SJCRH30 (cell line): ENCODE measurements around the gene WDR86. TPM values are rescaled to one million over a fixed set of nuclear protein-coding genes. Genes with fewer than 3 reads are reported as not detected.

Experiments
- DNase-seq, 2 experiments: peaks; one replicate each; pipeline ENCODE4 v3.0.0-alpha.2; 2015 to 2020
- H3K27ac ChIP-seq: fragments of 250-450 bp; sonication (Bioruptor Pico); 2 replicates; pipeline ENCODE4 v1.5.1; 2020; ENCODE audit warnings: mild to moderate bottlenecking, moderate library complexity
- H3K27me3 ChIP-seq: fragments of 250-450 bp; sonication (Bioruptor Pico); 2 replicates; pipeline ENCODE4 v1.5.1; 2020; ENCODE audit warnings: mild to moderate bottlenecking, moderate library complexity
- H3K36me3 ChIP-seq: fragments of 250-450 bp; sonication (Bioruptor Pico); 2 replicates; pipeline ENCODE4 v1.5.1; 2020; ENCODE audit warnings: mild to moderate bottlenecking, moderate library complexity
- H3K4me1 ChIP-seq: fragments of 250-450 bp; sonication (Bioruptor Pico); 2 replicates; pipeline ENCODE4 v1.5.1; 2020; ENCODE audit warnings: mild to moderate bottlenecking, moderate library complexity
- H3K4me3 ChIP-seq: fragments of 250-450 bp; sonication (Bioruptor Pico); 2 replicates; pipeline ENCODE4 v1.5.1; 2020; ENCODE audit warnings: mild to moderate bottlenecking, moderate library complexity
- H3K9me3 ChIP-seq: fragments of 250-450 bp; sonication (Bioruptor Pico); replicated peaks from 2 replicates; pipeline ENCODE4 v1.5.1; 2020; ENCODE audit warnings: mild to moderate bottlenecking, moderate library complexity
- total RNA-seq: library from RNA; depleted of rRNA; stranded (reverse); fragments of >200 nt; shearing (Covaris generic); gene quantifications from 2 replicates; pipeline ENCODE4 v1.2.3, GENCODE V29; 2014; rRNA removed

Gene WDR86
- total RNA-seq, 1 experiment from 2014 or later, result 1.0 TPM

DNA sequence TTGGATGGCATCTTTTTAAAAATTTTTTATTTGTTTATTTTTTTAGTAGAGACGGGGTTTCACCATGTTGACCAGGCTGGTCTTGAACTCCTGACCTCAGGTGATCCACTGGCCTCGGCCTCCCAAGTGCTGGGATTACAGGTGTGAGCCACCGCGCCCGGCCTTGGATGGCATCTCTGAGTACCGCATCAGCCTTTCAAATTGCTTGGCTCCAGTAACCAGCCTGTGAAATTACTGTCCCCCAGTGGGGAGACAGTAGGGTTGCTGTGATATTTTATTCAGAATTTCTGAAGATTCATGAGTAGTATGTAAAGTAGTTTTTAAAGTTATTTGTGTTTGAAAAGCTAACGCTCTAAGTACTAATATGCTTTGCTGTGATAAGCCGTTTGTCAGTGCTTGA lies 67.0 kb downstream of the WDR86 start:
- peak overlapping the region; percentile 90 for H3K4me3 ChIP-seq
- peaks cover 6% of the 10 kb centered on the region; the same call in 1 of the 2 replicates for H3K36me3 ChIP-seq
- no peak for DNase-seq
- no peaks in the 10 kb centered on the region for H3K27me3 ChIP-seq
- H3K27ac ChIP-seq, result no peak overlapping the region
- no peaks in the 10 kb centered on the region for H3K9me3 ChIP-seq
- 0 out of 2 replicates have a peak, but pooled peaks cover 3% of the 10 kb centered on the region for H3K4me1 ChIP-seq

DNA sequence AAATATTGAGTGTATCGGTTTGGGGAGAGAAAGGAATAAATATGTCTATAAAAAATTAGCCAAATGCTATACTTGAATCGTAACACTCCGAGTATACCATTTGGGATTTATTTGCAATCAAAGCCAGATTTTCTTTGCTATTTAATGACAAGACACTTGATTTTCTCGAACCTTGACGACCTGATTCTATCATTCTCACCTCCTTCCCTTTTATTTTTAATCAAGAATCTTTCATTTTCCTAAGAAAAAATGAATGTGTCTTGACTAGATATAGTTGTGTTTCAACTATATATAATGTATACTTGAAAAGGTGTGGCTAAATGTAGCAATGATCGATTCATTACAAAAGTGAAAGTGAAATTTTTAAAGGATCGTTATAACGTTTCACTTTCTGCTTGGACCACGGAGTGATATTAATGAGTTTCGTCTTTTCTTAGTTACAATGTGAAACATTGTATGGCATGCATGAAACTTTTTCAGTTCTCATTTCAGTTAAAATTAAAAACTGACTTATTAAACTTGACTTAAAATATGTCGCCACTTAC lies 67.7 kb downstream of the WDR86 start:
- Histone ChIP-seq H3K9me3 (no peaks in the 10 kb centered on the region), H3K36me3 (peaks cover 6% of the 10 kb centered on the region; the same call in 1 of the 2 replicates), H3K4me1 (0 out of 2 replicates have a peak, but pooled peaks cover 3% of the 10 kb centered on the region), H3K27me3 (no peaks in the 10 kb centered on the region), H3K27ac (peak overlapping the region; percentile 45; the same call in 1 of the 2 replicates), H3K4me3 (peak overlapping the region; percentile 90)
- DNase-seq, result no peak

DNA sequence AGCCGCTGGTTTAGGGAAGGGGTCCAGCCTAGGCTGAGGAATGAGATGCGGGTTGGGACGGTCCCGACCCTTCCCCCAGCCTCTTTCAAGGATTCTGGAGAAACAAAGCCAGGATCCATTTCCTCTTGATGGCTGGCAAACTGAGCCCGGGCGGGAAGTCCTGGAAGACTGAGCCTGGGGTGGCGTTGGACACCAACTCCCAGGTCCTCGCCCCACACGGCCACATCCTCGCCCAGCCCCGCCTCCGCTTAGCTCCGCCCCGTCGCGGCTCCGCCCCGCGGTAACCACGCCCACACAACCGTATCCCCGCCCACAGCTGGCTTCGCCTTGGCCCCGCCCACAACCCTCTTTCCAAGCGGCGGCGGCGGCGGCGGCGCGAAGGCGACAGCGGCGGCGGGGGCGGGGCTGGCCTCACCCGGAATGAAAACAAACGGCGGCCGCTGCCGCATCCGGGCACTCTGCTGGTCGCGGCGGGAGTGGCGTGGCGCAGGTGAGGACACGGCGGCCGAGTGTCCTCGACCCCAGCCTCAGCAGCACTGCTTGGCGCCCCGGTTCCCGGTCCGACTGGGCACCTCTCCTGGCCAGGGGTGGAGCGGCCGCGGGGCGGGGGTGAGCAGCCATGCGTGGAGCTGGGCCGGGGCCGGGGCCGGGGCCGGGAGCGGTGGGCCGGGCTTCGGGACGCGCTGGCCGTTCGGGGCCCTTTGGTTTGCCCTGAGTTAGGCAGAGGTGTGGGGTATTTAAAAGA lies 68.3 kb downstream of the WDR86 start, which contains the start of gene NUB1:
Gene NUB1, plus strand, starts transcription at position 456 of the 745 bp plus-strand sequence. CDS start 3,538 bp downstream, outside the sequence.
- Histone ChIP-seq H3K27ac (peak within 1 kb of the TSS; percentile 45; the same call in 1 of the 2 replicates), H3K27me3 (no peaks in the 10 kb centered on the region)

DNA sequence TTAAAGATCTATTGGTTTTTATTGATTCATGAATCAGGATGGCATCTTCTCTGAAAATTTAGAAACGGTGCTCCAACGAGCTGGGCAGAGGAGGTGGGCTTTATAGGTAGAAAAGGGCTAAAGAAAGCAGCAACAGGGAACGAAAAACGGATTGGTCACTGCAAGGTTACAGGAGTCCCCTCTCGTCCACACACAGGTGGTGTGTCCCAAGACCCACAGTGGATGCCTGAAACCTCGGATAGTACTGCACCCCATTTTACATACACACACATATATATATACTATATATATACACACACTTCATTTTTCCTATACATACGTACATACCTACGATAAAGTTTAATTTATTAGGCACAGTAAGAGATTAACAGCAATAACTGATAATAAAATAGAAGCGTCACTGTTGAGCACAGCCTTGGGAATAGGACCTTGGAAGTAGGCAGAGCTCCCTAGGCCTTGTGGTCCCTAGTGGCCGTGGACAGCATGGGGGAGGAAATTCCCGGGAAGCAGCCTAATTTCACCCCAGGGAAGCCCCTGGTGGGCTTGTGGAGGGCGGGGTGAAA lies 69.0 kb downstream of the WDR86 start:
- peaks cover 10% of the 10 kb centered on the region for H3K4me1 ChIP-seq
- no peaks in the 10 kb centered on the region for H3K9me3 ChIP-seq
- DNase-seq, result no peak
- no peak overlapping the region for H3K27ac ChIP-seq
- H3K36me3 ChIP-seq, result peaks cover 6% of the 10 kb centered on the region; the same call in 1 of the 2 replicates
- H3K4me3 ChIP-seq, result peak overlapping the region; percentile 90
- H3K27me3 ChIP-seq, result no peaks in the 10 kb centered on the region

More for the DNA sequence above, 68.3 kb downstream of the WDR86 start, which contains the start of gene NUB1:
- Histone ChIP-seq H3K9me3 (no peaks in the 10 kb centered on the region), H3K4me1 (peaks cover 4% of the 10 kb centered on the region), H3K4me3 (peak within 1 kb of the TSS; percentile 90), H3K36me3 (peaks cover 6% of the 10 kb centered on the region; the same call in 1 of the 2 replicates)
- peak; percentile 90 to 94 for DNase-seq

DNA sequence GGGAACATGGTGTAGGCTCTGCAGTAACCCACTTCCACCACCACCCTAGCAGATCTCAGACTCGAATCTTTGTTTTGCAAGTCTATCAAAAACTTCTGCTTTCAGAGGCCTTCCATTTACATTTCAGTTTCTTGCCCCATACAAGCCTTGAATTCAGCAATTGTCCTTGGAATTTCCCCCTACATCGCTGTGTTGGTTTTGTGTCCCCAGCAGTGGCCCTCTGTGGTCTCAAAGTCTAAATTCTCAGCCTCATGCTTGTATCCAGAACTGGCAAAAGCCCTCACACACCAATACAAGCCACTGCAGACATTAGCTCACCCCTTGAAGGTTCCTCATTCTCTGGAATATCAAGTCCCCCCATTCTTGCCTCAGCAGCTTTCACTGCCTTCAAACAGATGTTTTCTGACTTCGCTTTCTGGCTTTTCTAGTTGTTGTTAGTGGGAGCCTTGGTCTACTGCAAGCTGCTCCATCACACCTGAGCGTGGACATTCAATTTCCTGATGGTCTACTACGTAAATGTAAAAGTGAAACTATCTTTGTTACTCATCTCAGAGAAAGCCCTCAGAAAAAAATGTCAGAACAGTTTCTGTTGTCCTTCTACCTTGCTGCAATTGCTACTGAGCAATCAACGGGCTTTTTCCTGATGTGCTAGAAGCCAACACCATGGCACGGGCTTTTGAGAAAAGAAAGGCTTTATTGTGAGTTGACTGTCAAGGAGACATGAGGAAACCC lies 70.0 kb downstream of the WDR86 start:
- no peaks in the 10 kb centered on the region for H3K36me3 ChIP-seq
- no peak overlapping the region for H3K27ac ChIP-seq
- no peak overlapping the region for H3K4me3 ChIP-seq
- no peaks in the 10 kb centered on the region for H3K9me3 ChIP-seq
- peaks cover 10% of the 10 kb centered on the region for H3K4me1 ChIP-seq
- no peak for DNase-seq
- no peaks in the 10 kb centered on the region for H3K27me3 ChIP-seq

DNA sequence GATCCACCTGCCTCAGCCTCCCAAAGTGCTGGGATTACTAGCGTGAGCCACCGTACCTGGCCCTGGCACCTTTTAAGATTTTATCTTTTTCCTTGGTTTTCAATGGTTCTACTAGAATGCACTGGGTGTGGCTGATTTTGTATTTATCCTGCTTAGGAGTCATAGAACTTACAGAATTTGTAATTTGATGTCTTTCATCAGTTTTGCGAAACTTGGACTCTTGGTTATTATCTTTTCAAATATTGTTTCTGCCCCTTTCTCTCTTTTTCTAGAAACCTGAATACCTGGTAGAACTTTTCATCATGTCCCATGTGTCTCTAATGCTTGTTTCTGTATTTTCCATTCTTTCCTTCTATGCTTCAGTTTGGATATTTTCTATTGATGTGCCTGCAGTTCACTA lies 71.0 kb downstream of the WDR86 start:
- H3K4me3 ChIP-seq, result no peak overlapping the region
- H3K4me1 ChIP-seq, result peaks cover 10% of the 10 kb centered on the region
- H3K36me3 ChIP-seq, result no peaks in the 10 kb centered on the region
- H3K27ac ChIP-seq, result no peak overlapping the region
- no peaks in the 10 kb centered on the region for H3K9me3 ChIP-seq
- H3K27me3 ChIP-seq, result no peaks in the 10 kb centered on the region
- no peak for DNase-seq

DNA sequence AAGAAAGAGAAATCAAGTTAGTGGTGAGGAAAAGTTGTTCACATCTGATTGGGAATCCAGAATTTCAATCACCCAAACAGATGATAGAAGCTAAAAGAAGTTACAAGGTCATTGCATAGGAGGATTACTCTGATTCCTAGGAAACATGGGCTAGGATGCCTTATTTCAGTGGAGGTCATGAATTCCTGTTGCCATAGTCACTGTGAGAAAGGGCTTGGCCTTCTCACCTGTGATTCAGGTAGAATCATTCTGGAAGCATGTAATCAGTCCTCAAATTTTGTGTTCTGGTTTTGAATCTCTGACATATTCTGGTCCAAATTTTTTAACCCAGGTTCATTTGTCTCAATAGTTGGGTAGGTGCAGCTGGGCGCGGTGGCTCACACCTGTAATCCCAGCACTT lies 72.5 kb downstream of the WDR86 start:
- H3K27me3 ChIP-seq, result no peaks in the 10 kb centered on the region
- H3K36me3 ChIP-seq, result no peaks in the 10 kb centered on the region
- H3K27ac ChIP-seq, result no peak overlapping the region
- no peak overlapping the region for H3K4me3 ChIP-seq
- H3K9me3 ChIP-seq, result no peaks in the 10 kb centered on the region
- no peak for DNase-seq
- H3K4me1 ChIP-seq, result peaks cover 10% of the 10 kb centered on the region

DNA sequence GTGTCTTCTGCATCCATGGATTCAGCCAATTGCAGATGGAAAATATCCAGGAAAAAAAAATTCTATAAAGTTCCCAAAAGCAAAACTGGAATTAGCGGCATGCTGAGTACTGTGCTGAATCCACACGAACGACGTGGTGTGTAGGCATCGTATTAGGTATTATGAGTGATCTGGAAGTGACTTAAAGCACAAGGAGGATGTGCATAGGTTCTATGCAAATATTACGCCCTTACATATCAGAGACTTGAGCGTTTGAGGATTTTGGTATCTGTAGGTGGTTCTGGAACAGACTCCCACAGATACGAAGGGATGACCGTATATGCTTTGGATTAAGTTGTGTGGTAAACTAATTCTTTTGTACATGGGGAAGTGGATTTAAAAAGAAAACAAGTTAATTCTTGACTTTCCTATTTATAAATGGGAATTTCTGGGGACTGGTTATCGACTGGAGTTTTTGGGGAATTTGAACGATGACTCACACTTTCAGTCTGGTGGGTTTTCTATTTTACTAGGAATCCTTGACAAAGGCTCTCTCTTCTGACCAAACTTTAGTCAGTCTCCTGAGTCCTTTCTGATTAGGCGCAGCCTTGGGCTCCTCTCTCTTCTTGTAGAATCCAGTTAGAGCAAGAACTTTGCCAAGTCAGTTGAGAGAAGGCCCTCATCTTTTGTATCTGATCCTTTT lies 73.7 kb downstream of the WDR86 start:
- no peaks in the 10 kb centered on the region for H3K36me3 ChIP-seq
- H3K27me3 ChIP-seq, result no peaks in the 10 kb centered on the region
- no peak overlapping the region for H3K27ac ChIP-seq
- no peaks in the 10 kb centered on the region for H3K9me3 ChIP-seq
- DNase-seq, result no peak
- H3K4me1 ChIP-seq, result peaks cover 9% of the 10 kb centered on the region
- H3K4me3 ChIP-seq, result no peak overlapping the region

DNA sequence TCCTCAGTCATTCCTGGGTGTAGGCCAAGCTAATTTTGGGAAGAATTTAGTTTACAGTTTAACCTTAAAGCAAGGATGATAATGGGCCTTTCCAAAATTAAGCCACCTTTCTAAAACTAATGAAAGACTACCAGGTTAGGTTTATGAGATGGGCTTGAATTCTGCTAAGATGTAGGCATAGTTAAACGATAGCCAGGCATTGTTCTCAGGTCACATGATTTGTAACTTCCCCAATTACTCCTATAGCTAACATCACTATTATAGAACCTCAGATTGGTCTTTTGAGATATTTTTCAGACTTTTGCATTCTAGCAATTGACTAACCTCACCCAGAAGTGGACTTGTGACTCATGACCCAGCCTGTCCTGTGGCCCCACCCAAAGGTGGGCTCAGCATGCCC lies 75.2 kb downstream of the WDR86 start:
- no peaks in the 10 kb centered on the region for H3K9me3 ChIP-seq
- no peaks in the 10 kb centered on the region for H3K36me3 ChIP-seq
- H3K4me3 ChIP-seq, result no peak overlapping the region
- DNase-seq, result no peak
- H3K27ac ChIP-seq, result no peak overlapping the region
- peaks cover 7% of the 10 kb centered on the region for H3K4me1 ChIP-seq
- no peaks in the 10 kb centered on the region for H3K27me3 ChIP-seq

Other genes with a start within 250 kb of the WDR86 start
- 0.48 and 0.95 TPM in 2 replicates for gene GBX1, start 242.3 kb downstream of the WDR86 start, total RNA-seq
- gene ASB10, start 222.8 kb downstream of the WDR86 start, total RNA-seq, result not detected in 2 replicates
- gene H2BK1, start 199.6 kb downstream of the WDR86 start, total RNA-seq, result not detected in 2 replicates
- gene ABCF2, start 182.8 kb downstream of the WDR86 start, total RNA-seq, result 77.6 and 77.7 TPM in 2 replicates
- 27.7 and 28.2 TPM in 2 replicates for gene CHPF2, start 177.6 kb downstream of the WDR86 start, total RNA-seq
- gene SMARCD3, start 161.3 kb downstream of the WDR86 start, total RNA-seq, result 91.8 and 106 TPM in 2 replicates
- 56.8 and 61.5 TPM in 2 replicates for gene NUB1, start 68.2 kb downstream of the WDR86 start, total RNA-seq
- gene CRYGN, start 30.1 kb upstream of the WDR86 start, total RNA-seq, result not detected in 2 replicates
- 134 and 149 TPM in 2 replicates for gene RHEB, start 109.9 kb upstream of the WDR86 start, total RNA-seq